ENCODE results near the gene PHLDA2. TPM values are rescaled to one million over a fixed set of nuclear protein-coding genes. Genes with fewer than 3 reads are reported as not detected.

Gene PHLDA2
- total and polyA plus RNA-seq, 2 donors (not counting 3 experiments of a cell fraction or from before 2014, with no cell fraction given) = 38.5 to 44.5 TPM

GRCh38 chr11:2964782-2965181, 35.6 kb upstream of the PHLDA2 start:
- Histone ChIP-seq H2AFZ (ENCODE audit: low read depth, low read length) (no peak overlapping the region), H3K4me3 (replicated peaks in 1 of 3; ENCODE audit: insufficient read depth in 1 of 3, low read depth in 1 of 3, low read length in 3 of 3) (no peak overlapping the region), H4K20me1 (replicated peaks; ENCODE audit: control insufficient read depth, extremely low read depth, insufficient read depth, low read length) (peaks cover 2% of the 10 kb centered on the region), H3K79me2 (ENCODE audit: control insufficient read depth, insufficient read depth, low read length) (peaks cover 49% of the 10 kb centered on the region), H3K9ac (replicated peaks; ENCODE audit: extremely low read depth, insufficient read depth, low read length) (no peak overlapping the region), H3K9me3 (replicated peaks; ENCODE audit: control insufficient read depth, insufficient read depth, low read length) (no peaks in the 10 kb centered on the region), H3K36me3 (ENCODE audit: control insufficient read depth in 2 of 2, extremely low read depth in 1 of 2, insufficient read depth in 2 of 2, low read length in 2 of 2) (peaks cover 27 to 54% of the 10 kb centered on the region in 2 experiments), H3K9me1 (replicated peaks; ENCODE audit: control insufficient read depth, extremely low read depth, insufficient read depth, low read length) (no peaks in the 10 kb centered on the region), H3K27ac (ENCODE audit: insufficient read depth, low read depth, low read length) (no peak overlapping the region), H3K4me1 (ENCODE audit: control insufficient read depth, extremely low read depth, insufficient read depth, low read length) (no peaks in the 10 kb centered on the region), H3K27me3 (ENCODE audit: control insufficient read depth in 2 of 2, insufficient read depth in 2 of 2, low read length in 2 of 2) (no peaks in the 10 kb centered on the region), H3K4me2 (ENCODE audit: insufficient read depth, low read length) (no peak overlapping the region)
- CTCF ChIA-PET = interaction anchor here (0.9 to 1.3 kb wide), 2 partner anchors 11 to 15 kb away, joined by 4 read pairs; no protein-coding TSS in a partner anchor
- intact Hi-C loops (cut with micrococcal nuclease) (no loop called here), dilution Hi-C loops (cut with MboI; ENCODE audit: extremely low pct_ligation_motif_present, low sequenced_read_pairs) (no loop called here)
- POLR2A ChIA-PET = no interaction called here
- no TSS peak for BruUV-seq (replicated peaks)
- DNase-seq (ENCODE audit: low read depth, low spot score) = no peak
- TF ChIP-seq POLR2AphosphoS5 (IDR thresholded peaks at IDR 0.05; ENCODE audit: insufficient read depth, low read depth, low read length) (no peak), JUN (IDR thresholded peaks at IDR 0.05; ENCODE audit: borderline replicate concordance, insufficient read depth, insufficient read length, low read depth) (no peak), GATA2 (IDR thresholded peaks at IDR 0.05; ENCODE audit: insufficient read depth, insufficient read length, low read depth, low read length) (no peak), EZH2 (IDR thresholded peaks at IDR 0.05; ENCODE audit: borderline replicate concordance, low read depth, low read length, severe bottlenecking) (no peak), POLR2A (IDR thresholded peaks at IDR 0.05; ENCODE audit: low read depth, low read length) (no peak), FOS (IDR thresholded peaks at IDR 0.05; ENCODE audit: borderline replicate concordance, insufficient read depth, low read length) (no peak), MYC (IDR thresholded peaks at IDR 0.05; ENCODE audit: low read depth, low read length) (no peak)
- TF ChIP-seq, protein P1, sequence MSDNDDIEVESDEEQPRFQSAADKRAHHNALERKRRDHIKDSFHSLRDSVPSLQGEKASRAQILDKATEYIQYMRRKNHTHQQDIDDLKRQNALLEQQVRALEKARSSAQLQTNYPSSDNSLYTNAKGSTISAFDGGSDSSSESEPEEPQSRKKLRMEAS (IDR thresholded peaks at IDR 0.05; ENCODE audit: insufficient read depth, insufficient read length) = no peak
- TF ChIP-seq, protein P2, sequence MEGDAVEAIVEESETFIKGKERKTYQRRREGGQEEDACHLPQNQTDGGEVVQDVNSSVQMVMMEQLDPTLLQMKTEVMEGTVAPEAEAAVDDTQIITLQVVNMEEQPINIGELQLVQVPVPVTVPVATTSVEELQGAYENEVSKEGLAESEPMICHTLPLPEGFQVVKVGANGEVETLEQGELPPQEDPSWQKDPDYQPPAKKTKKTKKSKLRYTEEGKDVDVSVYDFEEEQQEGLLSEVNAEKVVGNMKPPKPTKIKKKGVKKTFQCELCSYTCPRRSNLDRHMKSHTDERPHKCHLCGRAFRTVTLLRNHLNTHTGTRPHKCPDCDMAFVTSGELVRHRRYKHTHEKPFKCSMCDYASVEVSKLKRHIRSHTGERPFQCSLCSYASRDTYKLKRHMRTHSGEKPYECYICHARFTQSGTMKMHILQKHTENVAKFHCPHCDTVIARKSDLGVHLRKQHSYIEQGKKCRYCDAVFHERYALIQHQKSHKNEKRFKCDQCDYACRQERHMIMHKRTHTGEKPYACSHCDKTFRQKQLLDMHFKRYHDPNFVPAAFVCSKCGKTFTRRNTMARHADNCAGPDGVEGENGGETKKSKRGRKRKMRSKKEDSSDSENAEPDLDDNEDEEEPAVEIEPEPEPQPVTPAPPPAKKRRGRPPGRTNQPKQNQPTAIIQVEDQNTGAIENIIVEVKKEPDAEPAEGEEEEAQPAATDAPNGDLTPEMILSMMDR (IDR thresholded peaks at IDR 0.05; ENCODE audit: extremely low read depth in 1 of 2, insufficient read depth in 1 of 2, low read depth in 1 of 2, low read length in 2 of 2) = no peak
- no peak for FAIRE-seq

All from endothelial cell of umbilical vein (primary cell).